SK-N-SH treated with all-trans-retinoic acid at 6 μM for 48 hours (cell line): ENCODE measurements around the gene KCNQ5.

Source experiments
- CREB5 ChIP-seq: fragments of 250-450 bp; sonication (Bioruptor Pico); IDR thresholded peaks from 2 replicates; pipeline ENCODE4 v1.5.1; 2020; ENCODE audit warnings: low read depth, mild to moderate bottlenecking, moderate library complexity
- PATZ1 ChIP-seq: fragments of 250-450 bp; sonication (Bioruptor Pico); IDR thresholded peaks from 2 replicates; pipeline ENCODE4 v1.8.0; 2020; ENCODE audit warnings: mild to moderate bottlenecking, moderate library complexity, borderline replicate concordance
- ZFP30 ChIP-seq: fragments of 450-650 bp; formaldehyde crosslinking; IDR thresholded peaks from 2 replicates; pipeline ENCODE4 v1.5.0; 2022; ENCODE audit warnings: mild to moderate bottlenecking, moderate library complexity
- TF ChIP-seq, protein P1 (sequence below): fragments of 250-450 bp; sonication (Bioruptor Pico); IDR thresholded peaks from 2 replicates; pipeline ENCODE4 v1.5.0; 2020; ENCODE audit warnings: mild to moderate bottlenecking, moderate library complexity

GRCh38 chr6:72892901-72893300 lies 271.0 kb downstream of the KCNQ5 start:
- TF ChIP-seq CREB5 (CRISPR knock-in tag), result no peak
- TF ChIP-seq PATZ1, result no peak
- TF ChIP-seq ZFP30 (CRISPR knock-in tag), result no peak
- TF ChIP-seq, protein P1, sequence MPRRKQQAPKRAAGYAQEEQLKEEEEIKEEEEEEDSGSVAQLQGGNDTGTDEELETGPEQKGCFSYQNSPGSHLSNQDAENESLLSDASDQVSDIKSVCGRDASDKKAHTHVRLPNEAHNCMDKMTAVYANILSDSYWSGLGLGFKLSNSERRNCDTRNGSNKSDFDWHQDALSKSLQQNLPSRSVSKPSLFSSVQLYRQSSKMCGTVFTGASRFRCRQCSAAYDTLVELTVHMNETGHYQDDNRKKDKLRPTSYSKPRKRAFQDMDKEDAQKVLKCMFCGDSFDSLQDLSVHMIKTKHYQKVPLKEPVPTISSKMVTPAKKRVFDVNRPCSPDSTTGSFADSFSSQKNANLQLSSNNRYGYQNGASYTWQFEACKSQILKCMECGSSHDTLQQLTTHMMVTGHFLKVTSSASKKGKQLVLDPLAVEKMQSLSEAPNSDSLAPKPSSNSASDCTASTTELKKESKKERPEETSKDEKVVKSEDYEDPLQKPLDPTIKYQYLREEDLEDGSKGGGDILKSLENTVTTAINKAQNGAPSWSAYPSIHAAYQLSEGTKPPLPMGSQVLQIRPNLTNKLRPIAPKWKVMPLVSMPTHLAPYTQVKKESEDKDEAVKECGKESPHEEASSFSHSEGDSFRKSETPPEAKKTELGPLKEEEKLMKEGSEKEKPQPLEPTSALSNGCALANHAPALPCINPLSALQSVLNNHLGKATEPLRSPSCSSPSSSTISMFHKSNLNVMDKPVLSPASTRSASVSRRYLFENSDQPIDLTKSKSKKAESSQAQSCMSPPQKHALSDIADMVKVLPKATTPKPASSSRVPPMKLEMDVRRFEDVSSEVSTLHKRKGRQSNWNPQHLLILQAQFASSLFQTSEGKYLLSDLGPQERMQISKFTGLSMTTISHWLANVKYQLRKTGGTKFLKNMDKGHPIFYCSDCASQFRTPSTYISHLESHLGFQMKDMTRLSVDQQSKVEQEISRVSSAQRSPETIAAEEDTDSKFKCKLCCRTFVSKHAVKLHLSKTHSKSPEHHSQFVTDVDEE, result no peak
